Fibroblast of lung (primary cell): Measurements from ENCODE around the gene CCT6A. TPM values are rescaled to one million over a fixed set of nuclear protein-coding genes. Genes with fewer than 3 reads are reported as not detected.
"Not testable (repeated sequence)": the region's sequence is repeated elsewhere in the genome, so short reads cannot be mapped to it uniquely, and the experiment has no call there.

Experiments
- DNase-seq, 2 donors: peaks; one replicate each; pipeline versions ENCODE4 v3.0.0 to v3.0.0-alpha.2; 2010; ENCODE audit warnings: low read depth in 2 of 2
- H2AFZ ChIP-seq: 2 replicates; pipeline ENCODE4 v1.5.1; 2012; ENCODE audit warnings: low read length, control low read depth, inconsistent platforms
- H3K27ac ChIP-seq: 2 replicates; pipeline ENCODE4 v1.5.1; 2011; ENCODE audit warnings: low read length, control low read depth; ENCODE audit not compliant: insufficient read depth
- H3K27me3 ChIP-seq: 2 replicates; pipeline ENCODE4 v1.5.1; 2011; ENCODE audit warnings: mild to moderate bottlenecking, low read length; ENCODE audit not compliant: control insufficient read depth, insufficient read depth
- H3K36me3 ChIP-seq: 2 replicates; pipeline ENCODE4 v1.5.1; 2011; ENCODE audit warnings: low read length; ENCODE audit not compliant: control insufficient read depth, insufficient read depth
- H3K4me1 ChIP-seq: 2 replicates; pipeline ENCODE4 v1.5.1; 2011; ENCODE audit warnings: low read length; ENCODE audit not compliant: control insufficient read depth, insufficient read depth; ENCODE audit errors: extremely low read depth
- H3K4me2 ChIP-seq: 2 replicates; pipeline ENCODE4 v1.5.1; 2011; ENCODE audit warnings: low read length, control low read depth; ENCODE audit not compliant: insufficient read depth; ENCODE audit errors: extremely low read depth
- H3K4me3 ChIP-seq, 4 experiments: fragments of 200-600 bp in 1 of 4; sonication (generic) in 1 of 4; replicated peaks in 1 of 4; 2 replicates each; pipeline ENCODE4 v1.5.1; 2011 to 2016; ENCODE audit warnings: low read length in 4 of 4, low read depth in 3 of 4, mild to moderate bottlenecking in 3 of 4, control low read depth in 2 of 4, inconsistent platforms in 1 of 4, mixed read lengths in 1 of 4; ENCODE audit not compliant: insufficient read depth in 1 of 4; ENCODE audit errors: control extremely low read depth in 1 of 4
- H3K79me2 ChIP-seq: 2 replicates; pipeline ENCODE4 v1.5.1; 2012; ENCODE audit warnings: mild to moderate bottlenecking, low read length, inconsistent platforms; ENCODE audit not compliant: control insufficient read depth, insufficient read depth
- H3K9ac ChIP-seq: 2 replicates; pipeline ENCODE4 v1.5.1; 2011; ENCODE audit warnings: mild to moderate bottlenecking, low read length, control low read depth; ENCODE audit not compliant: insufficient read depth
- H3K9me3 ChIP-seq: 2 replicates; pipeline ENCODE4 v1.5.1; 2012; ENCODE audit warnings: low read depth, low read length; ENCODE audit not compliant: control insufficient read depth, insufficient read depth
- H4K20me1 ChIP-seq: 2 replicates; pipeline ENCODE4 v1.5.1; 2011; ENCODE audit warnings: low read length; ENCODE audit not compliant: control insufficient read depth, insufficient read depth; ENCODE audit errors: extremely low read depth
- EZH2 ChIP-seq: IDR thresholded peaks from 2 replicates; pipeline ENCODE4 v1.5.1; 2012; ENCODE audit warnings: low read length, control low read depth, mild to moderate bottlenecking; ENCODE audit errors: missing control alignments
- polyA plus RNA-seq, 2 donors: library from polyadenylated mRNA; depleted of rRNA in 1 of 2; stranded (reverse) in 1 of 2; unstranded in 1 of 2; fragments of >200 nt; gene quantifications; 2 replicates each; pipeline ENCODE4 v1.2.1, GENCODE V29; 2011 to 2012; ENCODE audit warnings: missing spikeins in 1 of 2
- total RNA-seq: library from RNA; depleted of rRNA; stranded (reverse); fragments of >200 nt; gene quantifications from 2 replicates; pipeline ENCODE4 v1.2.1, GENCODE V29; 2014
- TF ChIP-seq, protein P1 (sequence below), 2 donors: IDR thresholded peaks in 1 of 2; conservative IDR thresholded peaks in 1 of 2; 1 replicate in 1 of 2; 2 replicates in 1 of 2; pipeline ENCODE4 v1.5.1; 2011 to 2012; ENCODE audit warnings: low read length in 2 of 2, control low read depth in 1 of 2, inconsistent platforms in 1 of 2, low read depth in 1 of 2, mild to moderate bottlenecking in 1 of 2

The CCT6A gene
- total and polyA plus RNA-seq, 2 donors (not counting 1 experiment from before 2014, with no cell fraction given): 158 to 172 TPM

DNA sequence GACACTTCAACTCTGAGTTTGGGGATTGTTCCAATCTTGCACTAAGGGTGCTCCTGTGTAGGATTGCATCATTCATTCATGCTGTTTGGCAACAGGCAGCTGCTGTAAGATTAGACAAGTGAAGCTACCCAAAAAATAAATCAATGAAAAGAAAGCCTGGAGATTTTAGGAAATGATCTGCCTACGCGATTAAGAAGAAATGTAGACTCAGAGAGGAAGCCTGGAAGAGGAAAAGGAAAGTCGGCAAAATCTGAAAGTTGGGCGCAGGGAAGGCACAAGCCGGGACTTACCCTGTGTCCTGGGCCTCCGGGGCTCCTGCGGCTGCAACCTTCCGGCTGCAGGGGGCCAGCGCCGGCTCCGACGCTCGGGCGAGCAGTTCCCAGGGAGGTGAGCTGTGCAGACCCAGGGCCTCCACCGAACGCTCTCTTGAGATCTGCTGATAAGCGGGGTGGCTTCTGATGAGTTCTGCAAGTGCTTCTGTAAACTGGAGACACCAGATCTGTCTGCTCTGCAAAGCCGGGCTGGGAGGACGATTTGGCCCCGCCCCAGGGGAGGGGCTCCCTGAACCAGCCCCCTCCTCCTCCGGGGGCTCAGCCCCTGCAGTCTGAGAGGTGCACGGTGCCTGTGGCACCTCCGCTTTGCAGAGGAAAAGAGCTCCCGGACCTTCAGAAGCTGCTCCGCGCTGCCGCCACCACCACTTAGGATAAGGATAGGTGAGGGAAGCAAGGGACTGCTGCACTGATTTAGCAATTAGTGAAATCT, 17.7 kb upstream of the CCT6A start:
- DNase-seq: peak; percentile 67 to 86
- H3K36me3 ChIP-seq: no peaks in the 10 kb centered on the region
- H3K79me2 ChIP-seq: no peaks in the 10 kb centered on the region
- H4K20me1 ChIP-seq: no peaks in the 10 kb centered on the region
- TF ChIP-seq, protein P1, sequence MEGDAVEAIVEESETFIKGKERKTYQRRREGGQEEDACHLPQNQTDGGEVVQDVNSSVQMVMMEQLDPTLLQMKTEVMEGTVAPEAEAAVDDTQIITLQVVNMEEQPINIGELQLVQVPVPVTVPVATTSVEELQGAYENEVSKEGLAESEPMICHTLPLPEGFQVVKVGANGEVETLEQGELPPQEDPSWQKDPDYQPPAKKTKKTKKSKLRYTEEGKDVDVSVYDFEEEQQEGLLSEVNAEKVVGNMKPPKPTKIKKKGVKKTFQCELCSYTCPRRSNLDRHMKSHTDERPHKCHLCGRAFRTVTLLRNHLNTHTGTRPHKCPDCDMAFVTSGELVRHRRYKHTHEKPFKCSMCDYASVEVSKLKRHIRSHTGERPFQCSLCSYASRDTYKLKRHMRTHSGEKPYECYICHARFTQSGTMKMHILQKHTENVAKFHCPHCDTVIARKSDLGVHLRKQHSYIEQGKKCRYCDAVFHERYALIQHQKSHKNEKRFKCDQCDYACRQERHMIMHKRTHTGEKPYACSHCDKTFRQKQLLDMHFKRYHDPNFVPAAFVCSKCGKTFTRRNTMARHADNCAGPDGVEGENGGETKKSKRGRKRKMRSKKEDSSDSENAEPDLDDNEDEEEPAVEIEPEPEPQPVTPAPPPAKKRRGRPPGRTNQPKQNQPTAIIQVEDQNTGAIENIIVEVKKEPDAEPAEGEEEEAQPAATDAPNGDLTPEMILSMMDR (conservative IDR thresholded peaks at IDR 0.05 in 1 of 2, IDR thresholded peaks at IDR 0.05 in 1 of 2; ENCODE audit: low read depth in 1 of 2, low read length in 2 of 2): peak; percentile 32 to 49
- TF ChIP-seq EZH2: no peak
- peak overlapping the region; percentile 77 to 94 (median 84) for H3K4me3 ChIP-seq
- H3K27ac ChIP-seq: no peak overlapping the region
- no peaks in the 10 kb centered on the region for H3K9me3 ChIP-seq
- H2AFZ ChIP-seq: peak overlapping the region; percentile 92
- peak overlapping the region; percentile 93 for H3K4me2 ChIP-seq
- peak overlapping the region; percentile 37 for H3K9ac ChIP-seq
- H3K27me3 ChIP-seq: no peaks in the 10 kb centered on the region
- H3K4me1 ChIP-seq: no peaks in the 10 kb centered on the region

DNA sequence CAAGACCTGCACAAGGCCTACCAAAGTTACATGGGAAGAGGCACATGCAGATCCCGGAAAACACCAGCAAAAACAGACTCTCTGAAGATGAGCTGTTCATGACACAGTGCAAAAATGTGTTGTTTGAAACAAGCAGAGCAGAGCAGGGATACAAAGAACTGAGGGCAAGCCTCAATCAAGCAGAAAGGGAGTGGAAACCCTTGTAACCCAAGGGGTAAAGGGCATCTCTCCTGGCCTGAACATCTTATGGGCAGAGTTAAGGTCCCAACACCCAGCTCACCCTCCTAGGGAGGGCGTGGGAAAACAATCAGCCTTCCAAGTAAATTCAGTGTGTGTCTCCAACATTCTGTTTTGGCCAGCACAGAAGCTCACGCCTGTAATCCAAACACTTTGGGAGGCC, 10.8 kb upstream of the CCT6A start:
- no peak for DNase-seq
- no peaks in the 10 kb centered on the region for H3K79me2 ChIP-seq
- no peak overlapping the region for H3K4me3 ChIP-seq
- no peaks in the 10 kb centered on the region for H3K9me3 ChIP-seq
- no peak for TF ChIP-seq EZH2
- TF ChIP-seq, protein P1 (conservative IDR thresholded peaks at IDR 0.05 in 1 of 2, IDR thresholded peaks at IDR 0.05 in 1 of 2; ENCODE audit: low read depth in 1 of 2, low read length in 2 of 2): no peak
- no peak overlapping the region for H3K27ac ChIP-seq
- H3K4me2 ChIP-seq: no peak overlapping the region
- H3K9ac ChIP-seq: no peak overlapping the region
- H4K20me1 ChIP-seq: no peaks in the 10 kb centered on the region
- no peaks in the 10 kb centered on the region for H3K4me1 ChIP-seq
- H3K36me3 ChIP-seq: no peaks in the 10 kb centered on the region
- H3K27me3 ChIP-seq: no peaks in the 10 kb centered on the region
- no peak overlapping the region for H2AFZ ChIP-seq

DNA sequence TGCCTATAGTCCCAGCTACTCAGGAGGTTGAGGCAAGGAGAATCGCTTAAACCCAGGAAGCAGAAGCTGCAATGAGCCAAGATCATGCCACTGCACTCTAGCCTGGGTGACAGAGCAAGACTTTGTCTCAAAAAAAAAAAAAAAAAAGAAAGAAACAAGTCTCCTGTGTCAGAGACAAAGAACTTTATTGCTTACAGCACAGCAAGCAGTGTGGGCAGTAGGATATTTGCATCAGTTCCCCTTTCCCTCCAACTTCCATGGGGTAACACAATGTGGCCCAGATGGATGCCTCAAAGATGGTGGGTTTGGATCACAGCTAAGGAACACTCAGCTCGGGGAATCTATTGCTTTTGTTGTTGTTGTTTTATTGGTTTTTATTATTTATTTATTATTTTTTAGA, 5.8 kb upstream of the CCT6A start:
- H3K9me3 ChIP-seq, H3K4me2 ChIP-seq, H3K36me3 ChIP-seq: not testable (repeated sequence)

More for the DNA sequence above, 5.8 kb upstream of the CCT6A start:
- not testable (repeated sequence) for H3K4me1 ChIP-seq, H3K27me3 ChIP-seq, DNase-seq, H3K9ac ChIP-seq, H3K79me2 ChIP-seq, H3K27ac ChIP-seq, H2AFZ ChIP-seq, H3K4me3 ChIP-seq, H4K20me1 ChIP-seq
